Endodermal cell (in vitro differentiated cells): ENCODE results near the gene KCNH8. TPM values are rescaled to one million over a fixed set of nuclear protein-coding genes. Genes with fewer than 3 reads are reported as not detected.

Source experiments
- DNase-seq: peaks from one replicate; pipeline ENCODE4 v3.0.0-alpha.2; 2017
- H3K27ac ChIP-seq: 2 replicates; pipeline ENCODE4 v1.5.1; 2013; ENCODE audit warnings: mild to moderate bottlenecking, low read depth, low read length, moderate library complexity
- H3K27me3 ChIP-seq: 2 replicates; pipeline ENCODE4 v1.6.1; 2013; ENCODE audit warnings: mild to moderate bottlenecking, low read length, moderate library complexity; ENCODE audit not compliant: insufficient read depth, control insufficient read depth, poor library complexity, severe bottlenecking
- H3K36me3 ChIP-seq: 2 replicates; pipeline ENCODE4 v1.7.0; 2013; ENCODE audit warnings: mild to moderate bottlenecking, low read length, moderate library complexity; ENCODE audit not compliant: control insufficient read depth, insufficient read depth
- H3K4me1 ChIP-seq: one replicate; pipeline ENCODE4 v1.7.0; 2013; ENCODE audit warnings: low read length; ENCODE audit not compliant: control insufficient read depth, insufficient read depth
- H3K4me3 ChIP-seq: 2 replicates; pipeline ENCODE4 v1.5.1; 2013; ENCODE audit warnings: mild to moderate bottlenecking, low read length, moderate library complexity
- H3K9ac ChIP-seq: 2 replicates; pipeline ENCODE4 v1.6.1; 2013; ENCODE audit warnings: mild to moderate bottlenecking, low read length, moderate library complexity; ENCODE audit not compliant: poor library complexity, severe bottlenecking; ENCODE audit errors: extremely low read depth
- H3K9me3 ChIP-seq: 2 replicates; pipeline ENCODE4 v1.6.1; 2013; ENCODE audit warnings: mild to moderate bottlenecking, low read length, moderate library complexity; ENCODE audit not compliant: control insufficient read depth
- H3K27ac Mint-ChIP-seq: 2 replicates; pipeline ENCODE4 v1.8.0; 2020; ENCODE audit warnings: mixed read lengths
- H3K27me3 Mint-ChIP-seq: 2 replicates; pipeline ENCODE4 v1.8.0; 2021; ENCODE audit warnings: mild to moderate bottlenecking, mixed read lengths; ENCODE audit not compliant: insufficient read depth
- H3K36me3 Mint-ChIP-seq: 2 replicates; pipeline ENCODE4 v1.8.0; 2020; ENCODE audit warnings: low read depth, mixed read lengths
- H3K4me1 Mint-ChIP-seq: 2 replicates; pipeline ENCODE4 v1.8.0; 2020; ENCODE audit warnings: mixed read lengths
- H3K4me3 Mint-ChIP-seq: 2 replicates; pipeline ENCODE4 v1.8.0; 2020; ENCODE audit warnings: mild to moderate bottlenecking, moderate library complexity, mixed read lengths
- H3K9me3 Mint-ChIP-seq: 2 replicates; pipeline ENCODE4 v1.8.0; 2020; ENCODE audit warnings: mild to moderate bottlenecking, mixed read lengths
- CTCF ChIP-seq: fragments of 200-600 bp; sonication (generic); conservative IDR thresholded peaks from 2 replicates; pipeline ENCODE4 v1.5.0; 2021; ENCODE audit warnings: antibody characterized with exemption, mild to moderate bottlenecking
- WGBS, 2 experiments: methylation state at CpG; one replicate each; pipeline versions ENCODE4 v1.1.5 to v1.1.7; 2013; ENCODE audit warnings: missing lambda C conversion rate in 2 of 2, mixed read lengths in 1 of 2; ENCODE audit not compliant: insufficient coverage in 1 of 2, insufficient read length in 1 of 2; 5-methylcytosine and 5-hydroxymethylcytosine counted together
- total RNA-seq, 2 donors: library from RNA; stranded (reverse); fragmentation: NEBNext Ultra II Directional in 1 of 2; extraction: Animal tissue kit (Norgen Biotek cat#: 25700) in 1 of 2; gene quantifications; 2 replicates in 1 of 2; 3 replicates in 1 of 2; pipeline ENCODE4 v1.2.1, GENCODE V29; 2021

The KCNH8 gene
- total RNA-seq, 2 donors from 2014 or later: 12.0 to 15.0 TPM

GRCh38 chr3:19104459-19104858, 43.9 kb upstream of the KCNH8 start:
- Histone ChIP-seq H3K9me3 (no peaks in the 10 kb centered on the region), H3K27ac (no peak overlapping the region), H3K4me1 (no peaks in the 10 kb centered on the region), H3K27me3 (no peaks in the 10 kb centered on the region), H3K9ac (no peak overlapping the region), H3K4me3 (peak overlapping the region; percentile 33), H3K36me3 (no peaks in the 10 kb centered on the region)
- no peak for TF ChIP-seq CTCF
- DNase-seq: no peak
- peaks cover 11% of the 10 kb centered on the region for H3K36me3 Mint-ChIP-seq
- no peak overlapping the region for H3K4me3 Mint-ChIP-seq
- peaks cover 2% of the 10 kb centered on the region for H3K4me1 Mint-ChIP-seq
- H3K27ac Mint-ChIP-seq: no peak overlapping the region
- no peaks in the 10 kb centered on the region for H3K27me3 Mint-ChIP-seq
- peaks cover 35% of the 10 kb centered on the region for H3K9me3 Mint-ChIP-seq

- peaks cover 11% of the 10 kb centered on the region for H3K36me3 Mint-ChIP-seq
- 97 to 100% methylated on average over 1 to 4 of the region's 4 CpGs for WGBS, 2 experiments
These were observed 42.5 kb upstream of the KCNH8 start for GRCh38 chr3:19105826-19106225.

GRCh38 chr3:19106307-19106706, 42.0 kb upstream of the KCNH8 start:
- H3K4me3 ChIP-seq: no peak overlapping the region
- H3K27me3 Mint-ChIP-seq: no peaks in the 10 kb centered on the region
- peaks cover 2% of the 10 kb centered on the region for H3K4me1 Mint-ChIP-seq
- H3K27ac Mint-ChIP-seq: no peak overlapping the region
- H3K4me3 Mint-ChIP-seq: no peak overlapping the region
- no peaks in the 10 kb centered on the region for H3K27me3 ChIP-seq
- no peak overlapping the region for H3K27ac ChIP-seq
- no peak for DNase-seq
- peaks cover 28% of the 10 kb centered on the region for H3K9me3 Mint-ChIP-seq
- 93 to 100% methylated on average over 1 of the region's 1 CpG for WGBS, 2 experiments
- no peak overlapping the region for H3K9ac ChIP-seq
- peaks cover 11% of the 10 kb centered on the region for H3K36me3 Mint-ChIP-seq
- H3K9me3 ChIP-seq: no peaks in the 10 kb centered on the region
- H3K4me1 ChIP-seq: no peaks in the 10 kb centered on the region
- no peak for TF ChIP-seq CTCF
- H3K36me3 ChIP-seq: no peaks in the 10 kb centered on the region

More at GRCh38 chr3:19105826-19106225, 42.5 kb upstream of the KCNH8 start:
- DNase-seq: no peak
- H3K9ac ChIP-seq: no peak overlapping the region
- H3K4me1 Mint-ChIP-seq: peaks cover 2% of the 10 kb centered on the region
- no peak overlapping the region for H3K27ac ChIP-seq
- H3K4me3 ChIP-seq: no peak overlapping the region
- H3K27ac Mint-ChIP-seq: no peak overlapping the region
- H3K9me3 Mint-ChIP-seq: peaks cover 28% of the 10 kb centered on the region
- no peak overlapping the region for H3K4me3 Mint-ChIP-seq
- no peaks in the 10 kb centered on the region for H3K27me3 ChIP-seq
- no peaks in the 10 kb centered on the region for H3K9me3 ChIP-seq
- no peaks in the 10 kb centered on the region for H3K27me3 Mint-ChIP-seq
- no peaks in the 10 kb centered on the region for H3K36me3 ChIP-seq
- no peaks in the 10 kb centered on the region for H3K4me1 ChIP-seq
- TF ChIP-seq CTCF: no peak
